Nephron progenitor cell (in vitro differentiated cells): ENCODE results near the gene ZNF608.

Experiments used
- DNase-seq: peaks from one replicate; pipeline ENCODE4 v3.0.0; 2021
- H3K27ac Mint-ChIP-seq: 2 replicates; pipeline ENCODE4 v1.8.0; 2021; ENCODE audit warnings: mild to moderate bottlenecking, moderate library complexity, mixed read lengths
- H3K27me3 Mint-ChIP-seq: 2 replicates; pipeline ENCODE4 v1.8.0; 2021; ENCODE audit warnings: mild to moderate bottlenecking, low read depth, mixed read lengths; ENCODE audit not compliant: poor library complexity
- H3K36me3 Mint-ChIP-seq: 2 replicates; pipeline ENCODE4 v1.8.0; 2021; ENCODE audit warnings: low read depth, mixed read lengths
- H3K4me1 Mint-ChIP-seq: 2 replicates; pipeline ENCODE4 v1.8.0; 2021; ENCODE audit warnings: mixed read lengths
- H3K4me3 Mint-ChIP-seq: 2 replicates; pipeline ENCODE4 v1.8.0; 2021; ENCODE audit warnings: mild to moderate bottlenecking, moderate library complexity, mixed read lengths
- H3K9me3 Mint-ChIP-seq: 2 replicates; pipeline ENCODE4 v1.8.0; 2021; ENCODE audit warnings: mild to moderate bottlenecking, moderate library complexity, mixed read lengths
- TF ChIP-seq, protein P1 (sequence below): fragments of 200-600 bp; sonication (generic); IDR thresholded peaks from 2 replicates; pipeline ENCODE4 v1.5.0; 2021; ENCODE audit warnings: antibody characterized with exemption

Gene ZNF608

DNA sequence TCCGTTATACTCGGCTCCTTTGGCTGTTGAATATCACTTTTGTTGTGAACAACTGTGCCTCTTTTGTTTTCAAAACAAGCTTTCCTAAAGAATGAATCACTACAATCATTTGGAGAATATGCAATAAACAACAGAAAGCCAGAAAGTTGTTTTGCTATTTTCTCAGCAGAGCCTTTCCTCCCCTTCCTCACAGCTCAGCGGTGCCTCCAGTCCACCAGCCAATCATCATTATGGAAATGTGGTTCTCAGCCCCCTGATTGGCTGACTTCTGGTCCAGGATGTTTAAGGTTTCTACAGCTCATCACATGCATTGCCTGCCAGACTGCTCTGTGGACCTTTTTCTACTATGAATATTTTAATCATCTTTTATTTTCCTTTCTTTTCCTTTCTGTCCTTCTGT, 9.1 kb upstream of the ZNF608 start:
- Mint-ChIP-seq H3K27ac (no peak overlapping the region), H3K27me3 (no peaks in the 10 kb centered on the region), H3K4me3 (no peak overlapping the region), H3K4me1 (peaks cover 44% of the 10 kb centered on the region), H3K9me3 (no peaks in the 10 kb centered on the region), H3K36me3 (peaks cover 5% of the 10 kb centered on the region)
- TF ChIP-seq, protein P1, sequence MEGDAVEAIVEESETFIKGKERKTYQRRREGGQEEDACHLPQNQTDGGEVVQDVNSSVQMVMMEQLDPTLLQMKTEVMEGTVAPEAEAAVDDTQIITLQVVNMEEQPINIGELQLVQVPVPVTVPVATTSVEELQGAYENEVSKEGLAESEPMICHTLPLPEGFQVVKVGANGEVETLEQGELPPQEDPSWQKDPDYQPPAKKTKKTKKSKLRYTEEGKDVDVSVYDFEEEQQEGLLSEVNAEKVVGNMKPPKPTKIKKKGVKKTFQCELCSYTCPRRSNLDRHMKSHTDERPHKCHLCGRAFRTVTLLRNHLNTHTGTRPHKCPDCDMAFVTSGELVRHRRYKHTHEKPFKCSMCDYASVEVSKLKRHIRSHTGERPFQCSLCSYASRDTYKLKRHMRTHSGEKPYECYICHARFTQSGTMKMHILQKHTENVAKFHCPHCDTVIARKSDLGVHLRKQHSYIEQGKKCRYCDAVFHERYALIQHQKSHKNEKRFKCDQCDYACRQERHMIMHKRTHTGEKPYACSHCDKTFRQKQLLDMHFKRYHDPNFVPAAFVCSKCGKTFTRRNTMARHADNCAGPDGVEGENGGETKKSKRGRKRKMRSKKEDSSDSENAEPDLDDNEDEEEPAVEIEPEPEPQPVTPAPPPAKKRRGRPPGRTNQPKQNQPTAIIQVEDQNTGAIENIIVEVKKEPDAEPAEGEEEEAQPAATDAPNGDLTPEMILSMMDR: no peak
- no peak for DNase-seq

DNA sequence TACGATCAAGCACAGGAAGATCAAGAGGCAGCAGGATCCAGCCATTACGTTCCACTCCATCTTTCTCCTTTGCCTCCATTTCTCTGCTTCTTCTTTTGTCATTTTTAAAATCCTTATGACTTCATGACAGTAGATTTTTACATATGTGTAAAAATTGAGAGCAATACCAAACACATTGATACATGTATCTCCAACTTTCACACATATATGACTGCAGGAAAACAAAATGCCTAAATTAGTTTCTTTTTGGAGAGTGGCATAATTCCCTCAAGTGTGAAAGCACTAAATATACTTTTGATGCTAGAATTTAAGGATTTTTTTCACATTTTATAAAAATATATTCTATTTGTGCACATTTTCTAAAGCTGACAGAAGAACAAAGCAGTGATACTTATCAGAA, 8.6 kb upstream of the ZNF608 start:
- Mint-ChIP-seq H3K9me3 (no peaks in the 10 kb centered on the region), H3K4me3 (no peak overlapping the region), H3K27me3 (no peaks in the 10 kb centered on the region), H3K36me3 (peaks cover 5% of the 10 kb centered on the region), H3K4me1 (peaks cover 49% of the 10 kb centered on the region), H3K27ac (no peak overlapping the region)
- TF ChIP-seq, protein P1: no peak
- DNase-seq: no peak

DNA sequence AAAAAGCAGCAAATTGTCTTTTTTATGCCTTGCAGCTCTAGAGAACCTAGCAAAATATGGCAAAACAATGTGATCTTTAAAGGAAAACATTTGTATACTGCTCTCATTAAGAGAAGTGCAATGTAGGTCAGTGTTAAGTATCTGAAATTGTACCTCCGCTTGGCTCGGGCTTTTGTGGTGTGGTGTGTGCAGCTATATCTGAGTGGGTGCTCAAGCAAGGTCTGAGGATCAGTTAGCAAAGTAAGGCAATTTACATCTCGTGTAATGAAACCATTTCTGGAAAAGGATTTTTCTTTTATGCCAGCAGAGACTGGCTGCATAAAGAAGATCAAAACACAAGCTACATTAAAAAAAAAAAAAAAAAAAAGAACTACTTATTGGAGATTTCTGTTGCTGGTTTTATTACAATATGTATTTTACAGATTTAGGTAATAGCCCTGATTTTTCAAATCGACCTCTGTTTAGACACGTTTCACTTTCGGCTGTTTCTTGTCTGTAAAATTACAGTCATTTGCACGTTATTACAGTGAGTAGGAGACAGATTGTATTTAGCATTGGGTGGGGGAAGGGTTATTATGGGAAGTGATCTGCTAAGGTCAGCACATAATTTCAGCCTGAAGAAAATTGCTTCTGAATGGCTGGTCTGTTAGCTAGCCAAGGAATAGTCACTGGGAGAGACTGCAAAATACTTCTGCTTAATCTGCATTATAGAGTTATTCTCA, 7.9 kb upstream of the ZNF608 start:
- TF ChIP-seq, protein P1: no peak
- H3K4me1 Mint-ChIP-seq: peaks cover 54% of the 10 kb centered on the region
- peak overlapping the region; percentile 34 for H3K27ac Mint-ChIP-seq
- H3K4me3 Mint-ChIP-seq: no peak overlapping the region
- no peaks in the 10 kb centered on the region for H3K9me3 Mint-ChIP-seq
- peaks cover 5% of the 10 kb centered on the region for H3K36me3 Mint-ChIP-seq
- H3K27me3 Mint-ChIP-seq: no peaks in the 10 kb centered on the region
- DNase-seq: no peak

DNA sequence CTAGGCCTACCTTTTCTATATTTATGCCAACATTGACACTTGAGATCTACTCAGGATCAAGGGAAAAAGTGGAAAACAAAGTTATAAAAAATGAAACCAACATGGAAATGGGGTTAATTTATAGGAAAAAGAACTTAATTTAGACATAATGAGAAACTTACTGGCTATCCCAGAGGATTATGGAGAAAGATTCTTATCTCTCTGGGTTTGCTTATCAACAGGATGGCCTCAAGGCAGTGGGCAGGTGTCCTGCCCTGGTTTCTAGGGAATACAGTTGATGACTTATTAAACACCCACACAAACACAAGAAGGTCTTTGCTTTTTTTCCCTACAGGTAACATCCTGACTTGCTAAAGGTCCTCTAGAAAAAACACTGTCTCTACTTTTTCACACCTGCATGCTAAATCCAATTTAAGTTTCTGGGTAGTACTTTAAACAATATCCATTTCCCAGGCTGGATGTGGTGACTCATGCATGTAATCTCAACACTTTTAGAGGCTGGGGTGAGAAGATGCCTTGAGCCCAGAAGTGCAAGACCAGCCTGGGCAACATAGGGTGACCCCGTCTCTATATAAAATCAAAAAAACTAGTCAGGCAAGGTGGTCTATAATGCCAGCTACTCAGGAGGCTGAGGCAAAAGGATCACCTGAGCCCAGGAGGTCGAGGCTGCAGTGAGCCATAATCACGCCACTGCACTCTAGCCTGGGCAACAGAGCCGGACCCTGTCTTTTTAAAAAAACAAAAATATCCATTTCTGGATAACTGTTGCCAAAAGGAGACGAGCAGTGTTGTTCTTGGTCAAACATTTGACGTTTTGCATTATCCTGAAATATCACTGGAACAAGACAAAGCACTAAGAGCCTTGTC, 6.6 kb upstream of the ZNF608 start:
- H3K4me3 Mint-ChIP-seq: no peak overlapping the region
- no peak overlapping the region for H3K27ac Mint-ChIP-seq
- peaks cover 54% of the 10 kb centered on the region for H3K4me1 Mint-ChIP-seq
- TF ChIP-seq, protein P1: no peak
- H3K36me3 Mint-ChIP-seq: peaks cover 5% of the 10 kb centered on the region
- DNase-seq: no peak
- H3K27me3 Mint-ChIP-seq: no peaks in the 10 kb centered on the region
- no peaks in the 10 kb centered on the region for H3K9me3 Mint-ChIP-seq

DNA sequence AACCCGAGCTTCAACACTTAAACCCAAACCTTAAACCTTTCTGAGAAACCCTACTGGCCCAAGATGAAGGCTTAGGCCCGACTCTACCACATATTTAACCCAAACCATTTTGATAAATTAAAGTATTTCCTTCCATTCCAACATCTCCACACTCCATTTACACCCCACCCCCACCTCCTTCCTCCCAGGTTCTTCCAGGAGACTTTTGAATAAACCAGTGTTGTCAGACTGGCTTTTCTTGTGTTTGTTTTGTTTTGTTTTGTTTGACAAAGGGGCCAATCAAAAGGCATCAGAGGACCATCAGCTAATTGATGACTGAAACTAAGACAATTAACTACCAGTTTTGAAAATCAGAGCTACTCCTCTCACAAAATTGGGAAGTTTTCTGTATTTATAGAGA, 4.6 kb upstream of the ZNF608 start:
- H3K27ac Mint-ChIP-seq: peak overlapping the region; percentile 79
- H3K36me3 Mint-ChIP-seq: peaks cover 5% of the 10 kb centered on the region
- DNase-seq: no peak
- peaks cover 54% of the 10 kb centered on the region for H3K4me1 Mint-ChIP-seq
- no peaks in the 10 kb centered on the region for H3K9me3 Mint-ChIP-seq
- no peaks in the 10 kb centered on the region for H3K27me3 Mint-ChIP-seq
- peak overlapping the region; percentile 39 for H3K4me3 Mint-ChIP-seq
- TF ChIP-seq, protein P1: no peak
